A172 (cell line): ENCODE data around the gene OR4N5. TPM values are rescaled to one million over a fixed set of nuclear protein-coding genes. Genes with fewer than 3 reads are reported as not detected.

ENCODE experiments used
- total RNA-seq: library from RNA; depleted of rRNA; stranded (reverse); fragments of >200 nt; shearing (Covaris generic); gene quantifications from 2 replicates; pipeline ENCODE4 v1.2.3, GENCODE V29; 2014; rRNA removed

OR4N5 gene
- total RNA-seq, 1 experiment from 2014 or later = not detected

Other genes starting within 250 kb of the OR4N5 start
- gene OR4K5, start 218.2 kb upstream of the OR4N5 start, total RNA-seq = not detected in 2 replicates
- not detected in 2 replicates for gene OR4K1, start 207.9 kb upstream of the OR4N5 start, total RNA-seq
- not detected in 2 replicates for gene OR4K15, start 163.2 kb upstream of the OR4N5 start, total RNA-seq
- gene OR4Q2, start 136.7 kb upstream of the OR4N5 start, total RNA-seq = not detected in 2 replicates
- gene OR4K14, start 119.5 kb upstream of the OR4N5 start, total RNA-seq = not detected in 2 replicates
- not detected in 2 replicates for gene OR4K13, start 102.8 kb upstream of the OR4N5 start, total RNA-seq
- gene OR4L1, start 78.8 kb upstream of the OR4N5 start, total RNA-seq = not detected in 2 replicates
- not detected in 2 replicates for gene OR4K17, start 28.1 kb upstream of the OR4N5 start, total RNA-seq
- gene OR11G2, start 52.1 kb downstream of the OR4N5 start, total RNA-seq = not detected in 2 replicates
- gene OR11H6, start 84.9 kb downstream of the OR4N5 start, total RNA-seq = not detected in 2 replicates
- not detected in 2 replicates for gene OR11H7, start 90.2 kb downstream of the OR4N5 start, total RNA-seq
- gene OR11H4, start 100.5 kb downstream of the OR4N5 start, total RNA-seq = not detected in 2 replicates
- gene TTC5, start 167.1 kb downstream of the OR4N5 start, total RNA-seq = 10.6 and 16.8 TPM in 2 replicates
- gene CCNB1IP1, start 194.5 kb downstream of the OR4N5 start, total RNA-seq = 28.6 and 30.3 TPM in 2 replicates
- gene PARP2, start 204.8 kb downstream of the OR4N5 start, total RNA-seq = 17.5 and 20.1 TPM in 2 replicates